Smooth muscle cell of the brain vasculature (primary cell): ENCODE measurements around the gene GTSF1L.

Source experiments
- DNase-seq: peaks from one replicate; pipeline ENCODE4 v3.0.0-alpha.2; 2012; ENCODE audit warnings: low read depth, low spot score

Gene GTSF1L

GRCh38 chr20:43716757-43717615 is 9.8 kb downstream of the GTSF1L start:
- DNase-seq: no peak

- no peak for DNase-seq
These were observed 10.7 kb downstream of the GTSF1L start for GRCh38 chr20:43716123-43716522.

- no peak for DNase-seq
These were observed 11.3 kb downstream of the GTSF1L start for GRCh38 chr20:43715511-43715910.

GRCh38 chr20:43715044-43715443 is 11.8 kb downstream of the GTSF1L start:
- no peak for DNase-seq

GRCh38 chr20:43711098-43711654 is 15.6 kb downstream of the GTSF1L start:
- DNase-seq: no peak

GRCh38 chr20:43710370-43711044 is 16.3 kb downstream of the GTSF1L start:
- DNase-seq: no peak

- no peak for DNase-seq
These were observed 24.3 kb downstream of the GTSF1L start for GRCh38 chr20:43702502-43702901.

- DNase-seq: no peak
These were observed 26.2 kb downstream of the GTSF1L start for GRCh38 chr20:43700627-43701026.

- DNase-seq: no peak
These were observed 26.7 kb downstream of the GTSF1L start for GRCh38 chr20:43699941-43700565.

GRCh38 chr20:43695571-43695970 is 31.2 kb downstream of the GTSF1L start:
- no peak for DNase-seq

GRCh38 chr20:43694763-43695162 is 32.0 kb downstream of the GTSF1L start:
- DNase-seq: no peak

GRCh38 chr20:43691928-43692524 is 34.8 kb downstream of the GTSF1L start:
- DNase-seq: no peak

GRCh38 chr20:43690943-43691598 is 35.7 kb downstream of the GTSF1L start:
- DNase-seq: no peak

GRCh38 chr20:43689165-43689564 is 37.6 kb downstream of the GTSF1L start:
- no peak for DNase-seq

GRCh38 chr20:43686820-43687219 is 40.0 kb downstream of the GTSF1L start:
- DNase-seq: no peak

- no peak for DNase-seq
These were observed 44.4 kb downstream of the GTSF1L start for GRCh38 chr20:43682446-43682845.

GRCh38 chr20:43681991-43682410 is 44.8 kb downstream of the GTSF1L start:
- DNase-seq: no peak

- no peak for DNase-seq
These were observed 45.3 kb downstream of the GTSF1L start for GRCh38 chr20:43681468-43681942.

- DNase-seq: no peak
These were observed 45.8 kb downstream of the GTSF1L start for GRCh38 chr20:43680981-43681380.

- no peak for DNase-seq
These were observed 50.4 kb downstream of the GTSF1L start for GRCh38 chr20:43676368-43676767.
